Measurements from ENCODE around the gene RNF208.
"Not testable (repeated sequence)": the region's sequence is repeated elsewhere in the genome, so short reads cannot be mapped to it uniquely, and the experiment has no call there.

RNF208 gene

DNA sequence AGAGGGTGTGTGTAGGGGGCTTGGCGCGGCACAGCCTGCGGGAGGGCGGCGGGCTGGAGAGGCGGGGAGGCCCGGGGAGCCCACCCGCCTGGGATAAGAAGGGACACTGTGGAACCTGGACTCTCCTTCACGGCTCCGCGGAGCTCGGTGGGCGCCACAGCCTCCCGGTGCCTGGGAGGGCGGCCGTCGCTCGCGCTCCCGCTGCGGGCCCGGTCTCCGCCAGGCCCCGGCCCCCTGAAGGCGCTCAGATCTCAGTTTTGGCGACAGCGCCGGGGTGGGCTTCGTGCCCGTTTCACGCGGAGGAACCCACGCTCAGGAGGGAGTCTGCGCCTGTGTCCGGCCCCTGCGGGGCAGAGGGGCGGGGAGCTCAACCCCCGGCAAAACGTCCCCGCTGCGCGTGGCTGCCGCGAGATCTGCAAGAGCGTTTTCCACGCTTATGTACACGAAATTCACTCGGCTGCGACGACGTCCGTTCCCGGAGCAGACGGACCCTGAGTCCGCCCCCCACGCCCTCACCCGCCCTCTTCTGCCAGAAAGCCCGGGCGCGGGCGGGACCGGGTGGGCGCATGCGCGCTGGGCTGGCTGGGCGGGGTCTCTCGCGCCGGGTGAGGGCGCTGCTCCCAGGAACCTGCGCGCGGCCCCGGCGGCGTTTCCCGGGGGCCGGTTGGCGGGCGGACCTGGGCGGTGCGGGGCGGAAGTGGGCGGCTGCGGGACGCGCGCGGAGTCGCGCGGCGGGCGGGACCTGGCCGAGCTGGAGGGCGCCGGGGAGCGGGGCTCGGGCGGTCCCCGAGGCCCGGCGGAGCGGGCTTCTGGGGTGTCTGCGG, 32.8 kb upstream of the RNF208 start, which contains the start of gene NELFB:
Gene NELFB (plus strand): TSS at position 704 of the 824 bp plus-strand sequence.
- DNase-seq: peak; percentile 89
- in situ Hi-C loops (cut with MboI; ENCODE audit: low pct_unique_long_range_greater_than_20kb, low sequenced_read_pairs): no loop called here

DNA sequence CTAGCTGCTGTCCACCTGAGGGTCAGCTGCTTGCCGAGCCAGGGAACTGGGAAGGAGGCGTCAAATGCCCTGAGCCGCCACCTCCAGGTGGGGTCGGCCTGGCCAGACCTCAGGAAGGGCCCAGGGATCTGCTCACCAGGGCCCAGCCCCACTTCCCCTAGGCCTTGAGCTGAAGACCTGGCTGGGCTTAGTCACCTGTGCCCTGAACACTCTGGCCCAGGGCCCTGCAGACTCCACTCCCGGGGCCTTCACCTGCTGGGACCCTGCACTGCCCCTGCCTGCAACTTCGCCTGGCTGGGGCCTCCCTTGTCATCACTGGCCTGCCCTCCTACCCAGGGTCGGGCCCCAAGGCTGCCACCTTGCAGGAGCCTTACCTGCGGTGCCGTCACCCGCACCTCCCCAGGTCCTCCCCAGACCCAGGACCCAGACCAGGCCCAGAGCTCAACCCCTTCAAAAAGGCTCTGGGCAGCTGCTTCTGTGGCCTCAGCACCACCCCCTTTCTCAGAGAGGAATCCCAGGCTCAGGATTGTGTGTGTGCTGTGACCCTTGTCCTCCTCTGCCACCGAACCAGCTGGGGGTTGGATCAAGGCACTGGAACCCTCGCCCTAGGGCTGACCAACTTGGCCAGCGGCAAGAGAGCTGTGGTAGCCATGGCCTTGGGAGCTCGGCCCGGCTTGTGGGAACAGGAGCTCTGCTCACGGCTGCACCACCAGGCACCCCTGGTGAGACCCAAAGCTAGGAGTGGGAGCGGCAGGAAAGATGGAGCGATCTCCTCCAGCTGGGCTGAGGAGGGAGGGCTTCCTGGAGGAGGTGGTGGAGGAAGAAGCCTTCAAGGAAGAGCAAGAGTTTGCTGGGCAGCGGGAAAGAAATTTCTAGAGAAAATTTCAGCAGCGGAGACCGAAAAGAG, 31.9 kb upstream of the RNF208 start:
- DNase-seq: no peak
- in situ Hi-C loops (cut with MboI; ENCODE audit: low pct_unique_long_range_greater_than_20kb, low sequenced_read_pairs): no loop called here

DNA sequence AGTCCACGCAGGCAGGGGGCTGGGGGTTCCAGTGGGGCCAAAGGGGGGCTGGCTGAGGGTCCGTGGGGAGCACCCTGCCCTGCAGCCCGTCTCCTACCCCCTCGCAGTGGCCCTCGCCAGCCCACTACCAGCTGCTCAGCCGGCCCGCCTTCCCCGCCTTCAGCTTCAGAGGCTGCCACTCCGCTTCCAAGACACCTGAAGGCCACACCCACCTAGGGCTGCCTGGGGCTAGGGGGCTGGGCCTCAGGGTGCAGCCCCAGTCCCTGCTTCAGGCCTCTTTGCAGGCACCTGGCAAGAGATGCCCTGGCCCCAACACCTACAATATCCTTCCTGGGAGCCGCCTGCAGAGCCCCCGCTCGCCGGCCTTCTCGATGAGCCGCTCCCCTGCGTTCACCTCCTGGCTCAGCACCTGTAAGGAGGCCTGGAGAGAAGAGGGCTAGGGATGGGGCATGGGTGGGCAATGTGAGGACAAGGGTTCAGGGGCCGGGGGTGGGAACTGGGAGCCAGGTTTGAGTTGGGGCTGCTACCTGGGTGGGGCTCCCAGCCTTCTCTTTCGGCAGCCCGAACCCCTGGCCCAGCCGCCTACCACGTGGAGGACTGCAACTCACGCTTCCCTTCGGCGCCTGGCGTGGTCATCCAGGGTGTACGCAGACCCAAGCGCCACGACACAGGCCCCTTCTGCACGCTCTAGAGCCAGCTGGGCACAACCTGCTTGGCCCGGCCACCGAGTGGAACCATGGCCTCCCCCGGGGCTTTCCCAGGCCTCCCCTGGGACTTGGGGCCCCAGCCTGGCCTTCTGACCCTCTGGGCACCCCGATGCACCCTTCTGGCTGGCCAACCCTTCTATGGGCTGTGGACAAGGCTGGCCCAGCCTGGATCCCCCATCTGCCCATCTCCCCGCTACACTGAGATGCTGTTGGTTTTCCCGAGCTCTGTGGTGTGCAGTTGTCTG, 30.8 kb upstream of the RNF208 start:
- in situ Hi-C loops (cut with MboI; ENCODE audit: low pct_unique_long_range_greater_than_20kb, low sequenced_read_pairs): no loop called here
- no peak for DNase-seq

DNA sequence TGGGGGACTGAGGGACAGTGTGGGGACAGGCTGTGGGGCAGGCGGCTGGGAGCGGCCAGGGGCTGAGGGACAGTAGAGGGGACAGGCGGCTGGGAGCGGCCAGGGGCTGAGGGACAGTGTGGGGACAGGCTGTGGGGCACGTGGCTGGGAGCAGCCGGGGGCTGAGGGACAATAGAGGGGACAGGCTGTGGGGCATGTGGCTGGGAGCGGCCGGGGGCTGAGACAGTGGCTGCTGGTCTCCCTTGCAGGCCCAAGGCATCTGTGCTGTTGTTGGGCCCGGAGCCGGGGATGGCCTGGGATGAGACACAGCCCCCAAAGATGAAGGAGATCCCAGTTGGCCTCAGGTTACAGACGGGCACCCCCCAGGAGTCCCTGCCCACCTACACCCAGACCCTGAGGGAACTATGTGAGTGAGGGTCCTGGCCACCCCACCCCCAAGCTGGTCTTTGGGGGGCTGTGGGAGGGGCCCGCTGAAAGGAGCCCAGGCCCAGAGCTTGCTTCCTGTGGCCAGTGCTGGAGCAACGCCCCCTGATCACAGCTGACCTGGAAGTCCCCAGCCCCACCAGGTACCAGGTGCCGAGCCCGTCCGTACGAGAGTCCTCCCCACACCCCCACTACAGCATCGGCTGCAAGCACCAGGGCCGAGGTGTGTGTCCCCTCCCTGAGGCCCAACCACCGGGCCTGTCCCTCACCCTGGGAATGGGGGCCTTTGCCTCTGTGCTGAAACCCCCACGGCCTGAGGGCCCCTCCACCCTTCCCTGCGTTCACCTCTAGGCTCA, 29.6 kb upstream of the RNF208 start:
- in situ Hi-C loops (cut with MboI; ENCODE audit: low pct_unique_long_range_greater_than_20kb, low sequenced_read_pairs): no loop called here
- DNase-seq: no peak

DNA sequence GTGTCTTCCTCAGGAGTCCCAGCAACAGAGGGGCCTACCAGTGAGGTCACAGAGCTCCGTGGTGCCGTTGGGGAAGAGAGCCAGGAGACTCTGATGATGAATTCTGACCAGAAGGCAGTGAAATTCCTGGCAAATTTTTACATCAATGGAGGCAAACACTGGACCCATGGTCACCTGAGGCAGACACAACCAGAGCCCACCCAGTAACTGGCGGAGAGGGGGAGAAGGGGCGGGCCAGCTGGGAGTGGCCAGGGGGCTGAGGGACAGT, 29.1 kb upstream of the RNF208 start, which contains the start of gene STPG3:
Gene STPG3 (plus strand): TSS at position 93 of the 268 bp plus-strand sequence. CDS start 1 bp downstream, at position 94.
- DNase-seq: no peak
- in situ Hi-C loops (cut with MboI; ENCODE audit: low pct_unique_long_range_greater_than_20kb, low sequenced_read_pairs): no loop called here

DNA sequence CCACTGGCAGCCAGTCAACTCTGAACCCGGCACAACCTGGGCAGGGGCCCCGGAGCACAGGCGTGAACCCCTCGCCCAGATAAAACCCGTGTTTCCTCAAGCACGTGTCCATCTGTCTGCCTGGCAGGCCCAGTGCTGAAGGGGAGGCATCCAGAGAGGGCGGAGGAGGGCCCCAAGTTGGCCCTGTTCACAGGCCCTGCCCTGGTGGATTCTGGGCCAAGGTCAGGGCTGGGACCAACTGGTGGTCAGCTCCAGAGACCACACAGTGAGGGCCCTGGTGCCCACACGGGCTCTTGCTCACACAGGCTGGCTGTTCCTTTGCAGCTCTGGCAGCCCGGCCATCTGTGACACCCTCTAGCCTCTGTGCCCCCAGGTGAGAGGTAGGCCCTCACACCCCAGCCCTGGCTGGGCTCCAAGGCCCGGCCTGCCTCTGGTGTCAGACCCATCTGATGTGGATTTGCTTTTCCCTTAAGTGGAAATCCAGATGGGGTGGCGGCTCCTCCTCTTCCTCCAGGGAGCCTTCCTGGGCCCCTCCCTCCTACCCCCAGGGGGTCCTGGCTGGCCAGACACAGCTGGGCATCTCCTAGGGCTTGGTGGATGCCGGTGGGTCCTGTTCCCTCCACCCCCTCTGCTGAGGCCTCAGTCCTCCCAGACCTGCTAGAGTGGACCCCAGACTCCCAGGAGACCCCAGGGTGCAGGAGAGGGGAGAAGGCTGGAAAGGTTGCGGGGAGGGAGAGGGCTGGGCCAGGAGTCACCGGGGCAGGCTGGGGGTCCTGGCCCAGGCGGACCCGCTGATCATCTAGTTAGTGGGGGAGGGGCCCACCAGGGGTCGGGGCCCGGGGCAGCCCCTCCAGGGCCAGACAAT, 28.5 kb upstream of the RNF208 start:
- no peak for DNase-seq
- in situ Hi-C loops (cut with MboI; ENCODE audit: low pct_unique_long_range_greater_than_20kb, low sequenced_read_pairs): no loop called here

DNA sequence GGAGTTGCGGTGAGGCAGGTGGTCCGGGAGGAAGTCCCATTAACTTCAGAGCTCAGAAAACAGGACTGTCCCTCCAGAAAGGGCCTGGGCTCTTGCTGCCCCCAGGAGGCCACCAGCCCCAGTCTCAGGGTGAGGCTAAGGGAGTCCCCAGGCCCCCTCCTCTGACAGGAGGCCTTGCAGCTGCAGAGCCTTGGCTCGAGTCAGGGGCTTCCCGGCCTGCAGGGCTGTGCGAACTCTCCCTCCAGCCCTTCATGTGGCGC, 25.8 kb upstream of the RNF208 start:
- DNase-seq: no peak
- in situ Hi-C loops (cut with MboI; ENCODE audit: low pct_unique_long_range_greater_than_20kb, low sequenced_read_pairs): no loop called here

DNA sequence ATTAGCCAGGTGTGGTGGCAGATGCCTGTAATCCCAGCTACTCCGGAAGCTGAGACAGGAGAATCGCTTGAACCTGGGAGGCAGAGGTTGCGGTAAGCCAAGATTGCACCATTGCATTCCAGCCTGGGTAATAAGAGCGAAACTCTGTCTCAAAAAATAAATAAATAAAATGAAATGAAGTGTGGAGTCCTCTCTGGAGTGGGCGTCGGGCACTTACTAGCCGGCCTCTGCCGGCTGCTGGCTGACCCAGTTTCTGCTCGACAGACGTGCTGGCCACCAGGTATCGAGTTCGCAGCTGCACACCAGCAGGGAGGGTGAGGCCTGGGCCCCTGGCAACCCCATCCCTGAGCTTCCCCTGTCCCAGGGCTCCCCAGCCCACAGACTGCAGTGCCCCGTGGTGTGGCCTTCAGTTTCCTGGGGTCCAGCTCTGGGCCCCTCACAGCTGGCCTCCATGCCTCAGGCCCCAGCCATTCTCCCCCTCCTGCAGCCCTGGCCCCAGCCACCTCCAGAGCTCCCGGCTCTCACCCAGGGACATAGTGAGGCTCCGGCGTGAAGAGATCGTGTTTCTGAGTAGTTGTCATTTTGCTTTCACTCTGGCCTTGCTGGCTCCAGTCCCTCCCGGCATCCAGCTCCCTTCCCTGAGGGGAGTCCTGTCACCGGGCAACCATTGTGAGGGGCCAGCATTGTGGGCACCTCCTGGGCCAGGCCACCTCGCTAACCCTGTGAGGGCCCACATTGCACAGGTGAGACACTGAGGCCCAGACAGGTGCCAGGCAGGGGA, 25.3 kb upstream of the RNF208 start:
- in situ Hi-C loops (cut with MboI; ENCODE audit: low pct_unique_long_range_greater_than_20kb, low sequenced_read_pairs): no loop called here
- no peak for DNase-seq

DNA sequence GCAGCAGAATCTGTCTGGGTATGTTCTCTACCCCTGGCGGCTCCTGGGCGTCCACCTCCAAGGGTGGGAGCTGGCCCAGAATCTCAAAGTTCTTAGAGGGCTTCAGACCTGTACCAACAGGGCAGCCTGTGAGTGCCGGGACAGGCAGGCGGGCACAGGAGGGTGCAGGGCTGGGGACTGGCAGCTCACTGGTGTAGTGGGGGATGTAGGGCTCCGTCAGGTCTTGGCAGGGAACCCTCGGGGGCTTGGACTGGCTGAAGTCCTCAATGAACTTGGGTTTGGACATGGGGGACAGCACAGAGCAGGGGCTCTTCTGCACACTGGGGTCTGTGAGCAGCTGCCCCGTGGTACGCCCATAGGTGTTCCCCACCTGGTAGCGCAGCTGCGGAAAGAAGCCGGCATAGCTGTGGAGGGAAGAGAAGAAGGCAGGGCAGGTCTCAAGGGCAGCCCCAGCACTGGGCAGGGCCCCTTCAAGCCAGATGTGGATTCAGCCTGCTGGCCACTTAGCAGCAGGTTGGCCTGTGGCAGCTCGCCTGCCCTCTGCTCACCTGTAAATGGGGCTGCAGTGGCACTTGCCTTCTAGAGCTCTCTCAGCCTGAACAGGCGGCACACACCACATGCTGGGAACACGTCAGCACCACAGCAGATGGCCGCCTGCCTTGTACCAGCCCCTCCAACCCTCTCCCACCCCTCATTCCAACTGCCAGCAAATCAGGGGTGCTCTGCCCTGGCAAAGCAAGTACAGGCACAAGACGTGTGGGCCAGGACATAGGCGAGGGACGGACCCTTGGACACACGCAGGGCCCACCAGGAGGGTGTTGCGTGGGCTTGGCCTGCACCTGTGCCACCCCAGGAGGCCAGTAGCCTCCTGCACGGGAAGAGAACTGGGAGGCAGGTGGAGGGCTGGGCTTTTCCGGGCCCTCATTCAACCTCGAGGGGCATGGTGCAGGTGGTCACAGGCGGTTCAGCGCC, 23.7 kb upstream of the RNF208 start:
- in situ Hi-C loops (cut with MboI; ENCODE audit: low pct_unique_long_range_greater_than_20kb, low sequenced_read_pairs): no loop called here
- DNase-seq: no peak

DNA sequence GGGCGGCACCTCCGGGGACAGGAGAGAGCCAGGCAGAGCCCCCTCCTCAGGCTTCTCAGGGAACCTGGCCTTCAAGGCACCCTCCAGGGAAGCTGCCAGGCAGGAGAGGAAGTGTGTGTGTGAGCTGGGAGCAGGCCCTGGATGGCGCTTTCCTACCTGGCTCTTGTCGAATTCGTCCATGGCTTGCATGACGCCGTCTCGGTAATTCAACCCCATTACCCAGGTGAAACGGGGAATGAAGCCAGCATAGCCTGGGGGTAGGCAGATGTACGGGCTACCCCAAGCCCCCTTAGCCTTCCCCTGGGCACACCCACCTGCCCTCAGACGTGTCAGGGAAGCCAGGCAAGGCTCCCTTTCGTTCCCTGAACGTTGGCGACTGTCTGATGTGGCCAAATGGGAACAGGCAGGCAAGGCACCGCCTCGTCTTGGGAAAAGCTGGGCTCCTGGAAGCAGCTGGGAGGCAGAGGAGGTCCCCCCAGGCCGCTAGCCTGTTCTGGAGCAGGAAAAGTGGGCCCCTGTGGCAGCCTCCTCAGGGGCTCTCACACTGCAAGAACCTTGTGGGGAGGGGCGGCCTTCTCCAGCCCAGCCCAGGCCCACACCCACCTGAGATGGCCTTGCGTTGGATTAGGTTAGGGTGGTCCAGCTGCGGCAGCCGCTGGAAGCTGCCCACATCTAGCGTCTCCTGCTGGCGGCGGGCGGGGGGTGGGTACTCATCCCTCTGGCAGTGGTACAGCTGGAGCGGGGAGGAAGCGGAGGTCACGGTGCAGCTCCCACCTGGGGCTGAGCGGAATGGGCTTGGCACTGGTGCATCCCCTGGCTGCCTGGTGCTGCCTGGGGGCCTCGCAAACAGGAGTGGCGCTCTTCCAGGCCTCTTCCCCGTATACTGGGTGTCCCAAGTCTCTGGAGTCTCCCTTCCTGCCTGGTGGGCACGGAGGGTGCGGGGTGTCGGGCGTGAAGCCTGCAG, 22.7 kb upstream of the RNF208 start:
- no peak for DNase-seq
- in situ Hi-C loops (cut with MboI; ENCODE audit: low pct_unique_long_range_greater_than_20kb, low sequenced_read_pairs): no loop called here

DNA sequence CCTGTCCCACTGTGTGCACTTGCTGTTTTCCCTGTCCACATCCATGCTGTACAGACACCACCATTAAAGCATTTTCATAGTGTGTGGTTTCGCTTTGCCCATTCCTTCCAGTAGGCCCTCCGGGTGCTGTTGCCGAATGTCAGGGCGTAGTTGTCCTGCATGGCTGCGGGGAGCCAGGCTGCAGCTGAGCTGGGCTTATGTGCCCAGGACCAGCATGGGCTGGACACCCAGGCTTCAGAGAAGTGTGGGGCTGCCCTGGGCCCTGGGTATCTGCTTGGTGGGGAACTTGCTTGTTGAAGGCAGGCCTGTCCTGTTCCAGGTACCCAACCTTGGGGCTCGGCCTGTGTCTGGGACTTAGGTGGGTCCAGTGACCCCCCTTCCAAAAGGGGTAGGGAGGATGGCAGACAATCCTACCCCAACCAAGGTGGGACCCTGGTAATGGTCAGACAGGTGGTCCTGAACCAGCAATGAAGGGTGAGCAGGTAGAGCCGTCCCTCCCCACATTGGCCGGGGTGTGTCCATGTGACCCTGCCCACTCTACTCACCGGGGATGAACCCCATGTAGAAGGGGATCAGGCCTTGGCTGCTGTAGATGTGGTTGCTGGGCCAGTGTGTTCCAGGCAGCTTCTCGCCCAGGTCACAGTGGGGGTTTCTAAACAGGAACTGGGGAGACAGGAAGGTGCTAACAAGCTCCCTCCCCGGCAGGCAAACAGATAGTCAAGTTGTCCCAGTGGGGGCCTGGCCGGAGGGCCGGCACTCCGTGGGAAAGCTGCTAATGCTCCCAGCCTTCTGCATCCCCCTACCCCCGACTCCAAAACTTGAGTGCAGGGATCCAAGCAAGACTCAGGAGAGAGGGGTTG, 21.8 kb upstream of the RNF208 start:
- peak; percentile 53 for DNase-seq
- in situ Hi-C loops (cut with MboI; ENCODE audit: low pct_unique_long_range_greater_than_20kb, low sequenced_read_pairs): no loop called here

DNA sequence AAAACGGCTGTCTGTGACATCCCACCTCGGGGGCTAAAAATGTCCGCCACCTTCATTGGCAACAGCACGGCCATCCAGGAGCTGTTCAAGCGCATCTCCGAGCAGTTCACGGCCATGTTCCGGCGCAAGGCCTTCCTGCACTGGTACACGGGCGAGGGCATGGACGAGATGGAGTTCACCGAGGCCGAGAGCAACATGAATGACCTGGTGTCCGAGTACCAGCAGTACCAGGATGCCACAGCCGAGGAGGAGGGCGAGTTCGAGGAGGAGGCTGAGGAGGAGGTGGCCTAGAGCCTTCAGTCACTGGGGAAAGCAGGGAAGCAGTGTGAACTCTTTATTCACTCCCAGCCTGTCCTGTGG, 21.2 kb upstream of the RNF208 start:
- DNase-seq; in situ Hi-C loops (cut with MboI; ENCODE audit: low pct_unique_long_range_greater_than_20kb, low sequenced_read_pairs): not testable (repeated sequence)

DNA sequence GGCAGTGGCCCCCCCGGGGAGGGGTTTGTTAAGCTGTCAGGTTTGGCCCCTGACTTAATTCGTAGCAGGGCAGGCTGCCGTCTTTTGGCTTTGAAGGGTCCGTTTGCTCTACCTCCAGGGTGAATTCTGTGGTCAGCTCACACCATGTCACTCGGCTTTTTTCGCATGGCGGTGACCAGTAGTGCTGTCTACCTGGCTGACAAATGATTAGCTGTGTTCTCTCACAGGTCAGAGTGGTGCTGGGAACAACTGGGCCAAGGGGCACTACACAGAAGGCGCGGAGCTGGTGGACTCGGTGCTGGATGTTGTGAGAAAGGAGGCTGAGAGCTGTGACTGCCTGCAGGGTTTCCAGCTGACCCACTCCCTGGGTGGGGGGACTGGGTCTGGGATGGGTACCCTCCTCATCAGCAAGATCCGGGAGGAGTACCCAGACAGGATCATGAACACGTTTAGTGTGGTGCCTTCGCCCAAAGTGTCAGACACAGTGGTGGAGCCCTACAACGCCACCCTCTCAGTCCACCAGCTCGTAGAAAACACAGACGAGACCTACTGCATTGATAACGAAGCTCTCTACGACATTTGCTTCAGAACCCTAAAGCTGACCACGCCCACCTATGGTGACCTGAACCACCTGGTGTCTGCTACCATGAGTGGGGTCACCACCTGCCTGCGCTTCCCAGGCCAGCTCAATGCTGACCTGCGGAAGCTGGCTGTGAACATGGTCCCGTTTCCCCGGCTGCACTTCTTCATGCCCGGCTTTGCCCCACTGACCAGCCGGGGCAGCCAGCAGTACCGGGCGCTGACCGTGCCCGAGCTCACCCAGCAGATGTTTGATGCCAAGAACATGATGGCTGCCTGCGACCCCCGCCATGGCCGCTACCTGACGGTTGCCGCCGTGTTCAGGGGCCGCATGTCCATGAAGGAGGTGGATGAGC, 20.5 kb upstream of the RNF208 start:
- DNase-seq: no peak
- in situ Hi-C loops (cut with MboI; ENCODE audit: low pct_unique_long_range_greater_than_20kb, low sequenced_read_pairs): no loop called here

Measured in KBM-7 (cell line).